SK-N-SH treated with all-trans-retinoic acid at 6 μM for 48 hours (cell line): ENCODE data around the gene STOM.

Experiments
- ARNTL ChIP-seq: fragments of 450-650 bp; formaldehyde crosslinking; IDR thresholded peaks from 2 replicates; pipeline ENCODE4 v1.5.0; 2020; ENCODE audit warnings: low read depth, mild to moderate bottlenecking, moderate library complexity, borderline replicate concordance
- BACH2 ChIP-seq: fragments of 250-450 bp; sonication (Bioruptor Pico); IDR thresholded peaks from 2 replicates; pipeline ENCODE4 v1.9.0; 2021; ENCODE audit warnings: mild to moderate bottlenecking, borderline replicate concordance
- CREB5 ChIP-seq: fragments of 250-450 bp; sonication (Bioruptor Pico); IDR thresholded peaks from 2 replicates; pipeline ENCODE4 v1.5.1; 2020; ENCODE audit warnings: low read depth, mild to moderate bottlenecking, moderate library complexity
- ESRRG ChIP-seq: fragments of 250-450 bp; sonication (Bioruptor Pico); IDR thresholded peaks from 2 replicates; pipeline ENCODE4 v1.6.1; 2021; ENCODE audit warnings: mild to moderate bottlenecking
- ISL1 ChIP-seq: fragments of 250-450 bp; sonication (Bioruptor Pico); IDR thresholded peaks from 2 replicates; pipeline ENCODE4 v2.1.2; 2022; ENCODE audit warnings: mild to moderate bottlenecking, moderate library complexity
- PATZ1 ChIP-seq: fragments of 250-450 bp; sonication (Bioruptor Pico); IDR thresholded peaks from 2 replicates; pipeline ENCODE4 v1.8.0; 2020; ENCODE audit warnings: mild to moderate bottlenecking, moderate library complexity, borderline replicate concordance
- POU6F1 ChIP-seq: fragments of 250-450 bp; sonication (Bioruptor Pico); IDR thresholded peaks from 2 replicates; pipeline ENCODE4 v1.8.0; 2021; ENCODE audit warnings: low read depth, mild to moderate bottlenecking, moderate library complexity, borderline replicate concordance
- SNAI2 ChIP-seq: fragments of 250-450 bp; sonication (Bioruptor Pico); IDR thresholded peaks from 2 replicates; pipeline ENCODE4 v1.5.0; 2020; ENCODE audit warnings: mild to moderate bottlenecking, moderate library complexity
- TSHZ2 ChIP-seq: fragments of 250-450 bp; sonication (Bioruptor Pico); IDR thresholded peaks from 2 replicates; pipeline ENCODE4 v1.5.0; 2020; ENCODE audit warnings: mild to moderate bottlenecking, moderate library complexity
- ZC3H10 ChIP-seq: fragments of 250-450 bp; sonication (Bioruptor Pico); IDR thresholded peaks from 2 replicates; pipeline ENCODE4 v1.5.1; 2021; ENCODE audit warnings: mild to moderate bottlenecking, moderate library complexity
- ZFP3 ChIP-seq: fragments of 250-450 bp; sonication (Bioruptor Pico); IDR thresholded peaks from 2 replicates; pipeline ENCODE4 v1.5.0; 2020; ENCODE audit warnings: mild to moderate bottlenecking, moderate library complexity
- ZFP30 ChIP-seq: fragments of 450-650 bp; formaldehyde crosslinking; IDR thresholded peaks from 2 replicates; pipeline ENCODE4 v1.5.0; 2022; ENCODE audit warnings: mild to moderate bottlenecking, moderate library complexity
- ZNF565 ChIP-seq: fragments of 450-650 bp; formaldehyde crosslinking; conservative IDR thresholded peaks from 2 replicates; pipeline ENCODE4 v1.5.0; 2020; ENCODE audit warnings: low read depth, mild to moderate bottlenecking, moderate library complexity
- ZNF8 ChIP-seq: fragments of 450-650 bp; formaldehyde crosslinking; IDR thresholded peaks from 2 replicates; pipeline ENCODE4 v1.5.0; 2020; ENCODE audit warnings: mild to moderate bottlenecking, moderate library complexity

- TF ChIP-seq CREB5 (CRISPR knock-in tag) (no peak), BACH2 (CRISPR knock-in tag) (no peak), ZNF8 (CRISPR knock-in tag) (no peak), ZNF565 (CRISPR knock-in tag) (no peak), POU6F1 (no peak), TSHZ2 (CRISPR knock-in tag) (no peak), SNAI2 (CRISPR knock-in tag) (no peak), ZFP3 (CRISPR knock-in tag) (no peak), PATZ1 (CRISPR knock-in tag) (no peak), ZFP30 (no peak), ZC3H10 (no peak), ESRRG (CRISPR knock-in tag) (no peak), ARNTL (CRISPR knock-in tag) (no peak), ISL1 (CRISPR knock-in tag) (no peak)
Observed at GRCh38 chr9:121328476-121328875, 41.6 kb downstream of the STOM start.
